SK-N-SH (cell line): ENCODE results near the gene IL11. TPM values are rescaled to one million over a fixed set of nuclear protein-coding genes. Genes with fewer than 3 reads are reported as not detected.

Experiments
- CTCF ChIA-PET: fragments of 300-600, 350-600 bp; formaldehyde crosslinking; extraction: SDS; loops from one replicate; lab custom pipeline; 2021; lab: Yijun Ruan, JAX
- POLR2A ChIA-PET: fragments of 350-600 bp; sonication (Branson Sonifier 250); formaldehyde crosslinking; extraction: SDS; loops from one replicate; lab custom pipeline; 2020; ENCODE audit warnings: antibody characterized with exemption, inconsistent platforms; lab: Yijun Ruan, JAX
- DNase-seq: peaks from one replicate; pipeline ENCODE4 v3.0.0; 2012
- H2AFZ ChIP-seq: fragments of 200-600 bp; sonication (generic); 2 replicates; pipeline ENCODE4 v1.8.1; 2016; ENCODE audit warnings: antibody characterized with exemption, mild to moderate bottlenecking, low read depth
- H3F3A ChIP-seq: fragments of 200-600 bp; sonication (generic); replicated peaks from 2 replicates; pipeline ENCODE3; 2016; ENCODE audit warnings: antibody characterized with exemption, mild to moderate bottlenecking; ENCODE audit not compliant: insufficient read depth
- H3K27ac ChIP-seq, 2 experiments: fragments of 200-500 bp in 1 of 2; fragments of 200-600 bp in 1 of 2; sonication (Bioruptor generic) in 1 of 2; sonication (generic), shearing (Covaris generic) in 1 of 2; 2 replicates each; pipeline versions ENCODE4 v1.5.1 to v1.6.1; 2014 to 2016; ENCODE audit warnings: low read depth in 2 of 2, inconsistent platforms in 1 of 2, low read length in 1 of 2, mild to moderate bottlenecking in 1 of 2, mixed read lengths in 1 of 2
- H3K27me3 ChIP-seq: fragments of 200-600 bp; sonication (generic), shearing (Covaris generic); 2 replicates; pipeline ENCODE4 v1.6.1; 2016; ENCODE audit warnings: mixed run types; ENCODE audit not compliant: insufficient read depth
- H3K36me3 ChIP-seq, 2 experiments: fragments of 200-500 bp in 1 of 2; fragments of 200-600 bp in 1 of 2; sonication (Bioruptor generic) in 1 of 2; sonication (generic) in 1 of 2; replicated peaks in 1 of 2; 2 replicates each; pipeline versions ENCODE3 to v1.5.1; 2014 to 2016; ENCODE audit warnings: low read length in 1 of 2, mild to moderate bottlenecking in 1 of 2; ENCODE audit not compliant: insufficient read depth in 2 of 2, control insufficient read depth in 1 of 2
- H3K4me1 ChIP-seq, 2 experiments: fragments of 200-500 bp in 1 of 2; fragments of 200-600 bp in 1 of 2; sonication (Bioruptor generic) in 1 of 2; sonication (generic), shearing (Covaris generic) in 1 of 2; 2 replicates each; pipeline versions ENCODE4 v1.5.1 to v1.6.1; 2014 to 2016; ENCODE audit warnings: low read depth in 1 of 2, low read length in 1 of 2, mixed run types in 1 of 2; ENCODE audit not compliant: insufficient read depth in 2 of 2, control insufficient read depth in 1 of 2
- H3K4me2 ChIP-seq: fragments of 200-600 bp; sonication (generic), shearing (Covaris generic); 2 replicates; pipeline ENCODE4 v1.6.1; 2017; ENCODE audit warnings: mixed run types
- H3K4me3 ChIP-seq, 2 experiments: fragments of 200-500 bp in 1 of 2; fragments of 200-600 bp in 1 of 2; sonication (Bioruptor generic) in 1 of 2; sonication (generic), shearing (Covaris generic) in 1 of 2; 2 replicates each; pipeline versions ENCODE4 v1.5.1 to v1.8.1; 2014 to 2016; ENCODE audit warnings: low read depth in 2 of 2, inconsistent platforms in 1 of 2, low read length in 1 of 2, mild to moderate bottlenecking in 1 of 2, mixed read lengths in 1 of 2, moderate library complexity in 1 of 2
- H3K79me2 ChIP-seq: fragments of 200-600 bp; sonication (generic); 2 replicates; pipeline ENCODE4 v1.8.1; 2017; ENCODE audit warnings: mild to moderate bottlenecking; ENCODE audit not compliant: insufficient read depth
- H3K9ac ChIP-seq: fragments of 200-600 bp; sonication (generic); 2 replicates; pipeline ENCODE4 v1.6.1; 2017; ENCODE audit warnings: mixed run types
- H3K9me2 ChIP-seq: fragments of 200-600 bp; sonication (generic); 2 replicates; pipeline ENCODE4 v1.6.1; 2017; ENCODE audit warnings: mixed run types
- H3K9me3 ChIP-seq: fragments of 200-600 bp; sonication (generic); 2 replicates; pipeline ENCODE4 v1.6.1; 2017; ENCODE audit warnings: mixed run types, mild to moderate bottlenecking, moderate library complexity
- H4K20me1 ChIP-seq: fragments of 200-600 bp; sonication (generic); 2 replicates; pipeline ENCODE4 v1.6.1; 2017; ENCODE audit warnings: mild to moderate bottlenecking, mixed run types; ENCODE audit not compliant: insufficient read depth
- CTCF ChIP-seq: fragments of 200-600 bp; sonication (generic); IDR thresholded peaks from 2 replicates; pipeline ENCODE4 v1.6.1; 2017; ENCODE audit warnings: antibody characterized with exemption, mild to moderate bottlenecking, moderate library complexity
- EP300 ChIP-seq, 2 experiments: IDR thresholded peaks; 2 replicates each; pipeline versions ENCODE4 v1.4.0 to v1.6.1; 2012; ENCODE audit warnings: borderline replicate concordance in 1 of 2, low read depth in 1 of 2, low read length in 1 of 2
- IRF3 ChIP-seq: fragments of 150-350 bp; IDR thresholded peaks from 2 replicates; pipeline ENCODE4 v1.6.1; 2016; ENCODE audit warnings: mild to moderate bottlenecking, low read depth, low read length
- JUND ChIP-seq: IDR thresholded peaks from 2 replicates; pipeline ENCODE4 v1.4.0; 2012
- MEF2A ChIP-seq: IDR thresholded peaks from 2 replicates; pipeline ENCODE4 v1.4.0; 2012; ENCODE audit warnings: low read depth, borderline replicate concordance
- MXI1 ChIP-seq: IDR thresholded peaks from 2 replicates; pipeline ENCODE4 v1.6.1; 2012; ENCODE audit warnings: mild to moderate bottlenecking, low read depth, low read length, improper control_type of control experiment
- NFIC ChIP-seq: IDR thresholded peaks from 2 replicates; pipeline ENCODE4 v1.4.0; 2012; ENCODE audit warnings: borderline replicate concordance
- NRF1 ChIP-seq: IDR thresholded peaks from 2 replicates; pipeline ENCODE4 v1.6.1; 2012; ENCODE audit warnings: low read depth, mild to moderate bottlenecking, low read length
- PBX3 ChIP-seq: IDR thresholded peaks from 2 replicates; pipeline ENCODE4; 2012
- TCF12 ChIP-seq: IDR thresholded peaks from 2 replicates; pipeline ENCODE4 v1.4.0; 2012
- WGBS: methylation state at CpG from one replicate; pipeline ENCODE4 v1.1.6; 2017; ENCODE audit warnings: low lambda C conversion rate; 5-methylcytosine and 5-hydroxymethylcytosine counted together
- polyA plus RNA-seq, 3 experiments: library from polyadenylated mRNA; depleted of rRNA; stranded (reverse); fragments of >200 nt; gene quantifications; 2 replicates each; pipeline ENCODE4 v1.2.3, GENCODE V29; 2012
- TF ChIP-seq, protein P1 (sequence below): IDR thresholded peaks from 2 replicates; pipeline ENCODE4 v1.4.0; 2012; ENCODE audit warnings: low read depth, borderline replicate concordance

The IL11 gene
- polyA plus RNA-seq, 1 of the 3 experiments (the other 2 are of a cell fraction): 13.2 TPM

DNA sequence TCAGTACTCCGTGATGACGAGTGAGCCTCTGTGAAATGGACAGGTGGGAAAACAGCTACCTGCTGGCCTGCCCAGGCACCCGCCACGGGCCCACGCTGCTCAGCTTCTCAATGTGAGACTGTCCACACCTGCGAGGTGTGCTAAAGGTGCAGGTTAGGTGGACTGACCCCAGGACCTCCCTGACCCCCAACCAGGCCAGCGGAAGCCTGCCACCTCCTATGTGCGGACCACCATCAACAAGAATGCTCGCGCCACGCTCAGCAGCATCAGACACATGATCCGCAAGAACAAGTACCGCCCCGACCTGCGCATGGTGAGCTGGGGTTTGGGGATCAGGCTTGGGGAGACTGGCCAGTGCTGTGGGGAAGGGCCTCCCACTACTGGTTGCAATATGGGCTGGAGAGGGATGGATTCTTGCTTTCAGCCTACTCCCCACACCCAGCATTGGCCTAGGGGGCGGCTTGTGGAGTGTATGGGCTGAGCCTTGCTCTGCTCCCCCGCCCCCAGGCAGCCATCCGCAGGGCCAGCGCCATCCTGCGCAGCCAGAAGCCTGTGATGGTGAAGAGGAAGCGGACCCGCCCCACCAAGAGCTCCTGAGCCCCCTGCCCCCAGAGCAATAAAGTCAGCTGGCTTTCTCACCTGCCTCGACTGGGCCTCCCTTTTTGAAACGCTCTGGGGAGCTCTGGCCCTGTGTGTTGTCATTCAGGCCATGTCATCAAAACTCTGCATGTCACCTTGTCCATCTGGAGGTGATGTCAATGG, 17.7 kb upstream of the IL11 start:
- Histone ChIP-seq H3K4me3 (peak overlapping the region; percentile 86 to 97), H3K36me3 (peaks cover 43 to 45% of the 10 kb centered on the region in 2 experiments), H4K20me1 (peaks cover 65% of the 10 kb centered on the region), H3K9ac (peak overlapping the region; percentile 97), H3K4me2 (peak overlapping the region; percentile 100), H3K79me2 (peaks cover 48% of the 10 kb centered on the region), H2AFZ (no peak overlapping the region), H3K27ac (no peak overlapping the region; a peak in 1 of 4 replicates), H3K27me3 (no peaks in the 10 kb centered on the region), H3K9me3 (no peaks in the 10 kb centered on the region), H3K4me1 (peaks cover 25 to 56% of the 10 kb centered on the region in 2 experiments; a peak in 3 of 4 replicates), H3F3A (peaks cover 39% of the 10 kb centered on the region), H3K9me2 (no peaks in the 10 kb centered on the region)
- ChIA-PET POLR2A (interaction anchor here (1.0 to 1.3 kb wide), 2 partner anchors 12 to 20 kb away, joined by 3 read pairs; no protein-coding TSS in a partner anchor), CTCF (interaction anchor here (1.2 to 5.3 kb wide), 5 partner anchors 12 to 246 kb away, joined by 3 to 22 read pairs (median 8); partner anchors contain the start of gene ZNF865)
- no peak for TF ChIP-seq NRF1
- no peak for TF ChIP-seq JUND
- no peak for TF ChIP-seq PBX3
- TF ChIP-seq EP300 (IDR thresholded peaks at IDR 0.05; ENCODE audit: borderline replicate concordance in 1 of 2, low read depth in 1 of 2, low read length in 1 of 2): no peak
- TF ChIP-seq MEF2A: no peak
- TF ChIP-seq TCF12: no peak
- TF ChIP-seq IRF3: no peak
- no peak for TF ChIP-seq MXI1
- TF ChIP-seq CTCF: no peak
- TF ChIP-seq NFIC: no peak
- TF ChIP-seq, protein P1, sequence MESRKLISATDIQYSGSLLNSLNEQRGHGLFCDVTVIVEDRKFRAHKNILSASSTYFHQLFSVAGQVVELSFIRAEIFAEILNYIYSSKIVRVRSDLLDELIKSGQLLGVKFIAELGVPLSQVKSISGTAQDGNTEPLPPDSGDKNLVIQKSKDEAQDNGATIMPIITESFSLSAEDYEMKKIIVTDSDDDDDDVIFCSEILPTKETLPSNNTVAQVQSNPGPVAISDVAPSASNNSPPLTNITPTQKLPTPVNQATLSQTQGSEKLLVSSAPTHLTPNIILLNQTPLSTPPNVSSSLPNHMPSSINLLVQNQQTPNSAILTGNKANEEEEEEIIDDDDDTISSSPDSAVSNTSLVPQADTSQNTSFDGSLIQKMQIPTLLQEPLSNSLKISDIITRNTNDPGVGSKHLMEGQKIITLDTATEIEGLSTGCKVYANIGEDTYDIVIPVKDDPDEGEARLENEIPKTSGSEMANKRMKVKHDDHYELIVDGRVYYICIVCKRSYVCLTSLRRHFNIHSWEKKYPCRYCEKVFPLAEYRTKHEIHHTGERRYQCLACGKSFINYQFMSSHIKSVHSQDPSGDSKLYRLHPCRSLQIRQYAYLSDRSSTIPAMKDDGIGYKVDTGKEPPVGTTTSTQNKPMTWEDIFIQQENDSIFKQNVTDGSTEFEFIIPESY: no peak
- no peak for DNase-seq
- WGBS: 62% methylated on average over 14 of the region's 24 CpGs
